Fibroblast of peridontal ligament (primary cell): ENCODE measurements around the gene ALDH2.
"Not testable (repeated sequence)": the region's sequence is repeated elsewhere in the genome, so short reads cannot be mapped to it uniquely, and the experiment has no call there.

Experiments
- DNase-seq: peaks from one replicate; pipeline ENCODE4 v3.0.0-alpha.2; 2010; ENCODE audit errors: extremely low read depth

Gene ALDH2

DNA sequence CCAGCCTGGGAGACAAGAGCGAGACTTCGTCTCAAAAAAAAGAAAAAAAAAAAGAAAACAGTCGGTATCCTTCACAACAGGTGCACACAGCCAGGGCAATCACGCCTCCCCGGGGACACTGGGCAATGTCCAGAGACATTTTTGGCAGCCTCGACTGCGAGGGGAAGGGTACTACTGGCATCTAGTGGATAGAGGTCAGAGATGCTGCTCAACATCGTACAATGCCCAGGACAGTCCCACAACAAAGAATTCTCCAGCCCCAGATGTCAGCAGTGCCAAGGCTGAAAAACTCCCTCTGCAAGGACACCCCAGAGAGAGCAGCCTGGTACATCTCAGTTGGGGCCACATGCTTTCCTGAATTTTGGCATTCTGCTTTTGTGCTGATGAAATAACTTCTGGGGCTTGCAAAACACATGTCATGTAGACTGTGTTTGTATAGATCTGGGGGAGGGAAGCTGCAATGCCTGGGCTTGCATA, 21.5 kb downstream of the ALDH2 start:
- peak; percentile 77 for DNase-seq

DNA sequence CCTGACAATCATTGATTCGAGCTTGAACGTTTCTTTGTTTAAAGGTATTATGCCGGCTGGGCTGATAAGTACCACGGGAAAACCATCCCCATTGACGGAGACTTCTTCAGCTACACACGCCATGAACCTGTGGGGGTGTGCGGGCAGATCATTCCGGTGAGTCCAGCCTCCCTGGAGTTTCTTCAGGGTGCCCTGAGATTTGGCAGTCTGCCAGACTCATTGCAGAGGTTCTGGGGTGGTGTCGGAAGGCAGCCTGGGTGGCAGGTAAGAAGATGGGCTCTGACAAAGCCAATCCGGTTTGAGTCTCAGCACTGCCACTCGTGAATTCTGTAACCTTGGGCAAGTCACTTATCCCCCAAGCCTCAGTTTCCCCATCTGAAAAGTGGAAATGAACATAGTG, 23.0 kb downstream of the ALDH2 start:
- no peak for DNase-seq

DNA sequence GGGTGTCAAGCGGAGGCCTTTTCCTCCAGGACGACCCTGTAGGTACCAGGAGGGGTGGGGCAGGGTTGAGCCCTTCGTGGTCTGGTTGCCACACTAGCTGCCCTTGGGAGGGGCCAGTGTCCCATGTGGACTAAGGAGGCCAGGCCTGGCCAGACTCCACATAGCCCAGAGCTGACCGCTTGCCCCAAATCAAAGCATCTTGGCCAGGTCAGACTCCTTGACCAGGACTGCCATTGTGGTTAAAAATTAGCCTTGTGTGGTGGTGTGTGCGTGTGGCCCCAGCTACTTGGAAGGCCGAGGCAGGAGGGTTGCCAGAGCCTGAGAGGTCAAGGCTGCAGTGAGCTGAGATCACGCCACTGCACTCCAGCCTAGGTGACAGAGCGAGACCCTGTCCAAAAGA, 24.8 kb downstream of the ALDH2 start:
- no peak for DNase-seq

DNA sequence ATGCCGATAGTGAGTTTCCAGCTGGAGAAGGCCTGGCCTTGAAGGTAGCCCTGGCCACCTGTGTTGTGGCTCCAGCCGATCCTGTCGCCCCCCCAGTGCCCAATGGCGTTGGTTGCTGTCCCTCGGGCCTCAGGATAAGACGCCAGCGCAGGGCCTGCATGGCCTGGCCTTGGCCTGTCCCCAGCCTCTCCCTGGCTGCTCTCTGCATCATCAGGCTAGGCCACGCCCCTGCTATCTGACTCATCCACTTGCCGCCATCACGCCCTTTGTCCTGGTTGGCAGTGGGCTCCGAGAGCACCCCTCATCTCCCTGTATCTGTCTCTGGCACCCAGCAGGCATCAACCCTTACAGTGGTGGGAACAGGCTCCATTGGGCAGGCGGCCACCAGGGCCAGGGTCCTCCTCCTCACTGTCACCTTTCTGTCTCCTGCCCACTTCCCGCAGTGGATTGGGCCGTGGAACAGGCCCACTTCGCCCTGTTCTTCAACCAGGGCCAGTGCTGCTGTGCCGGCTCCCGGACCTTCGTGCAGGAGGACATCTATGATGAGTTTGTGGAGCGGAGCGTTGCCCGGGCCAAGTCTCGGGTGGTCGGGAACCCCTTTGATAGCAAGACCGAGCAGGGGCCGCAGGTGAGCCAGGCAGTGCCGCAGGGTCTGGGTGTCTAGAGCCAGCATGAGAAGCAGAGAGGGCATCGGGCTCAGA, 25.6 kb downstream of the ALDH2 start:
- DNase-seq = peak; percentile 15

DNA sequence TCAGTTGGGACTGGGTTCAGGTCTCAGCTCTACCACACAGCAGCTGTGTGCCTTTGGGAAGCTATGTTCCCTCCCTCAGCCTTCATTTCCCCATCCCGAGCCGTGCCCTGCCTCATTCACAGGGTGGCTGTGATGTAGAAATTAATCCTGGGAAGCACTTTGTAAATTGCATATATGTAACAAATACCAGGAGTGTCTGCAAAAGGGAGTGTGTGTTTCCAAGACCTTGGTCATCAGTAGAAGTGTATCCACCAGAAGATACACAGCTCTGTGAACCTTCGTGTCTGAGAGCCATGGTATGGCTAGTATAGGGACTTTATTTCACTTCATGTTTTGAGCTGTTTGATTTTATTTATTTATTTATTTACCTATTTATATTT, 26.1 kb downstream of the ALDH2 start:
- no peak for DNase-seq

DNA sequence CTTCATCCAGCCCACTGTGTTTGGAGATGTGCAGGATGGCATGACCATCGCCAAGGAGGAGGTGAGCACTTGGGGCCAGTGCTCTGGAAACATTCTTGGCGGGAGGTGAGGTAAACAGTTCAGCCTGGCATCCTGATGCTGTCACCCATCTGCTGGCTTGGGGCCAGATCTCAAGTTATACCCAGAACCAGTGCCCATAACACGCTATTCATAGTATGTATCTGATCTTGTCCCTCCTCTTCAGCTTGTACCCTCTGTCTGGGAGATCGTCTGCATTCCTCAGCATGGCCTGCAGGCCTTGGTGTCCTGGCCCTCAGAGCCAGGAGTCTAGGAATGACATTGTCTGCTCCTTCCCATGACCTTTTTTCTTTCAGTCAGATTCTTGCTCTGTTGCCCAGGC, 31.4 kb downstream of the ALDH2 start:
- no peak for DNase-seq

DNA sequence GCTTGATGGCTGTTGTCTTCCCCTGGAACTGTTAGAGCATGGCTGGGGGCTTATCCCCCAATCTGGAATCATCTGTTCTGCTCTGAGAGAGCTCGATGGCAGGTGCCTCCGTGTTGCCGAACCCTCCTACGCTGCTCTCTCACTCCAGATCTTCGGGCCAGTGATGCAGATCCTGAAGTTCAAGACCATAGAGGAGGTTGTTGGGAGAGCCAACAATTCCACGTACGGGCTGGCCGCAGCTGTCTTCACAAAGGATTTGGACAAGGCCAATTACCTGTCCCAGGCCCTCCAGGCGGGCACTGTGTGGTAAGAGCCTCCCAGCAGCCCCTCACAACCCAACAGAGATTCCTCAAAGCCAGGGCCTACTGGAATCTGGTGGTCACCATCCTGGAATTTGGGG, 33.0 kb downstream of the ALDH2 start:
- no peak for DNase-seq

DNA sequence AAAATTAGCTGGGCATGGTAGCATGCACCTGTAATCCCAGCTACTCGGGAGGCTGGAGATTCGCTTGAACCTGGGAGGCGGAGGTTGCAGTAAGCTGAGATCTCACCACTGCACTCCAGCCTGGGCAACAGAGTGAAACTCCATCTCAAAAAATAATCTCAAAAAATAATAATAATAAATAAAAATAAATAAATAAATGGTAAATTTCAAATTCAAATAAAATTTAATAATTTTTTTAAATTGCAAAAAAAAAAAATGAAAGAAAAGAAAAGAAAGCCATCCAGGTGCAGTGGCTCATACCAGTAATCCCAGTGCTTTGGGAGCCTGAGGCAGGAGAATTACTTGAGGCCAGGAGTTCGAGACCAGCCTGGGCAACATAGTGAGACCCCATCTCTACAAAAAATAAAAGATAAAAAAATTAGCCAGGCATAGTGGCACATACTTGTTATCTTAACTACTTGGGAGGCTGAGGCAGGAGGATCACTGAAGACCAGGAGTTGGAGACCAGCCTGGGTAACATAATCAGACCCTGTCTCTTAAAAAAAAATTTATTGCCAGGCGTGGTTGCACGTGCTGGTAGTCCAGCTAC, 36.4 kb downstream of the ALDH2 start:
- DNase-seq = no peak

DNA sequence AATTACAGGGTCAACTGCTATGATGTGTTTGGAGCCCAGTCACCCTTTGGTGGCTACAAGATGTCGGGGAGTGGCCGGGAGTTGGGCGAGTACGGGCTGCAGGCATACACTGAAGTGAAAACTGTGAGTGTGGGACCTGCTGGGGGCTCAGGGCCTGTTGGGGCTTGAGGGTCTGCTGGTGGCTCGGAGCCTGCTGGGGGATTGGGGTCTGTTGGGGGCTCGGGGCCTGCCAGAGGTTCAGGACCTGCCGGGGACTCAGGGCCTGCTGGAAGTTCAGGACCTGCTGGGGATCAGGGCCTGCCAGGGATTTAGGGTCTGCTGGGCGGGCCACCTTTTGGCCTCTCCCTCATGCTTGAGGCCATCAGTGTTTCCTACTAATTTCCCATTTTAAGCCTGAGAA, 37.1 kb downstream of the ALDH2 start:
- DNase-seq = no peak

DNA sequence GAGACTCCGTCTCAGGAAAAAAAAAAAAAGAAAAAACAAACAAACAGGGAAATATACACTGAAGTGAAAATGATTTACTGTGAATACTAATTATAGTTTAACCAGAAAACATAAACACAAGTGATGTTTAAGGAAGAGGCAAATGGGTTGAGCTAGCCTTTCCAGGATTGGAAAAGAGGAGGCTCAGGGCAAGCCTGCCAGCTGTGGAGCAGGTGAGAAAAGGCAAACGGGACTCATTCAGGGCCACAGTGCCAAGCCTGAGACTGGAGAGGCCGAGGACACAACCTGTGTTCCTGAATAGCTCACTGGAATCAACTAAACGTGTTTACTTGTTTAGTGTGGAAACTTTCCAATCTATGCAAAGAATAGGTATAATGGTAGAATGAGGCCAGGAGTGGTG, 39.6 kb downstream of the ALDH2 start:
- DNase-seq = no peak

DNA sequence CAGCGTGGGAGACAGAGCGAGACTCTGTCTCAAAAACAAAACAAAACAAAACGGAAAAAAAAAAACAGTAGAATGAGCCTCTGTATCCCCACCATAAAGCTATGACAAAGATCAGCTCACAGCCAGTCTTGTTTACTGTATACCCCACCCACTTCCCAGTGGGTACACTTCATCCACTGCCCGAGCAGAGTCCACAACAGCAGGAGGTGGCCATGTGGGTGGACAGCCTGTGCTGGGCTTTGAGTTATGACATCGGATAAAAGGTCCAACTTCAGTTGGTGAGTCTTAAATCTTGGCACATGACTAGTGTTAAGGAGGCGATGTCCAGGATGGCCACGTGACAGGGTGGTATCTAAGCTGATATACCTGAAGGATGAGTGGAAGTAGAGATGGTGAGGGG, 40.5 kb downstream of the ALDH2 start:
- DNase-seq = no peak

DNA sequence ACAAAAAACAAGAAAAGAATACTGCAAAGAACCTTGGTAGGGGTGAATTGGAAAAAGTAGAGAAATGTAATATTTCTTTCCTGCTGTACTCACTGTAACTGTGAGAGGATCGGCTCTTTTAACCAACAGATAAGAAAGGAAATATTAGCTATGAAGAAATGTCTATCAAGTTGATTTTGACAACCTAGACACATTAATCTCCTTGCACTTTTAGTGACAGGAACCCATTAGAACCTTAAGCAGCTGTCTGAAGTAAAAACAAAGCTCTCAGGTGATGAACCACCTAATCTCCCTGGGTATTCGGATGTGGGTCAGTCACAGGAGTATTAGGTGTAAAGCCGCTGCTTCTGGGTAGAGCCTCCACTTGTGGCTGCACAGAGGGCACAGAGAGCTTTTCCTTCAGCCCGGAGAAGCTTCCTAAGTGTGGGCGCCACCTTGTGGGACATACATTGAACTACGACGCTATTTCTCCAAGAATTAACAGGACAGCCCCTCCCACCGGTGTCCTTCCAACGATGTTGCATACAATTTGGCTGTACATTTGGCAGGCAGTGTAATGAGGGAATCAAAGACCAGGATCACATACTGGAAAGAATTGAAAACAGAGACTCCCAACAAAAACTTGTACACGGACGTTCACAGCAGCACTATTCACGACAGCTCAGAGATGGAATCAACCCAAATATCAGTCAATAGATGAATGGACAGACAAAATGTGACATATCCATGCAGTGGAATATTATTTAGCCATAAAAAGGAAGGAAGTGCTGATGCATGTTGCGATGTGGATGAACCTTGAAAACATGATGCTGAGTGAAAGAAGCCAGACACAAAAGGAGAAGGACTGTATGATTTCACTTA, 46.4 kb downstream of the ALDH2 start:
- DNase-seq = peak; percentile 87

DNA sequence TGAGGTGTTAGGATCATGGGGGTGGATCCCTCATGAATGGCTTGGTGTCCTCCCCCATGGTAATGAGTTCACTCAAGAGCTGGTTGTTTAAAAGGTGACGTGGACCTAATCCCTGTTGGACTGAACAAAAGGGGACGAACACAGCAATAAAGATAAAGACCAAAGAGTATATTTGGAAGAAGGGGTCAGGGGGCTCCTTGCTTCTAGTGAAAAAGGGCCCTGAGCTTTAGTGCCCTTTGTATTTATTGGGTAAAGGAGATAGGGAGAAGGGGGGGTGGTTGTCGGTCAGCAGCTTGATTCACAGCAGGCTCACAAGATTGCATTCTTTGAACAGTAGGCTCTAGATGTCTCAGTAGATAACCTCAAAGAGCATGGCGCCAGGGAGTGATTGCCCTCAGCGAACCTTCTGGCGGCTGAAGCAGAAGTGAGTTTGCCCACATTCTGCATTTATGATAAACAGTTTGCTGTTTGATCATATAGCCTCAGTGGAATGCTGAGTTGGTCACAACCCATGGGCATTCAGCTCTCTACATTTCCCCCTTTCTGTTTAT, 49.4 kb downstream of the ALDH2 start:
- no peak for DNase-seq

DNA sequence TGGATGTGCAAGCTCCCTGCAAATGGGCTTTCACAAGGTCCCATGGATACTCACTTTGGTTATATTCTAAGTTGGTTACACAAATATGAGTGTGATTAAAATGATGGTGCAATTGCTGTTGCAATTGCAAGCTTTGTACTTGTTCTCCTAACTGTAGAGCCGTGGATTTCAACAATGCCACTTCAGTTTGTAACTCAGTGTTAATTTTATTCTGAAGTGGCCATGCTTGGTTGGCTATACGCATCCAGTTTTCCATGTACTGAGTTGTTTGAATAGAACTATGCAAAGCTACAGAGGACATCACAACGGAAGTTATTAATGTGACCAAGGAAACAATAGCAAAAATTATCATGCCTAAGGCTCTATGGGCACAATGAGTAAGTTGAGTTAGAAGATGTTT, 50.2 kb downstream of the ALDH2 start:
- DNase-seq = not testable (repeated sequence)

DNA sequence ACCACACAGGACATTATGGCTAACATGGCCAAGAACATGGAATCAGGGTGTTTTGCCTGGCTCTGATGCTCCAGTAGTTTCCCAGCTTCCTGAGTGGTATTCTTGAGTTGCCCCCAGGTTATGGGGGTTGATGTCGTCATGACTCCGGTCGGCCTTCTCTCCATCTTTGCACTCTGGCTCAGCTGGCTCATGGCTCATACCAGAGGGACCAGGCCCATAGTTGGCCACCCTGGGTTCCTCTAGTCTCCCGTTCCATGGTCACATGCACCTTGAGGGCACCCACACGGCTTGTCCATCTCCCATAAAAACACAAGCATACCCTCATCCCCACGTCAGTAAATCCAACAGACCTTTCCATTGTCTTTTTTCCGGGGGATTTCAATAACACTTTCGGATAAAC, 51.6 kb downstream of the ALDH2 start:
- no peak for DNase-seq

DNA sequence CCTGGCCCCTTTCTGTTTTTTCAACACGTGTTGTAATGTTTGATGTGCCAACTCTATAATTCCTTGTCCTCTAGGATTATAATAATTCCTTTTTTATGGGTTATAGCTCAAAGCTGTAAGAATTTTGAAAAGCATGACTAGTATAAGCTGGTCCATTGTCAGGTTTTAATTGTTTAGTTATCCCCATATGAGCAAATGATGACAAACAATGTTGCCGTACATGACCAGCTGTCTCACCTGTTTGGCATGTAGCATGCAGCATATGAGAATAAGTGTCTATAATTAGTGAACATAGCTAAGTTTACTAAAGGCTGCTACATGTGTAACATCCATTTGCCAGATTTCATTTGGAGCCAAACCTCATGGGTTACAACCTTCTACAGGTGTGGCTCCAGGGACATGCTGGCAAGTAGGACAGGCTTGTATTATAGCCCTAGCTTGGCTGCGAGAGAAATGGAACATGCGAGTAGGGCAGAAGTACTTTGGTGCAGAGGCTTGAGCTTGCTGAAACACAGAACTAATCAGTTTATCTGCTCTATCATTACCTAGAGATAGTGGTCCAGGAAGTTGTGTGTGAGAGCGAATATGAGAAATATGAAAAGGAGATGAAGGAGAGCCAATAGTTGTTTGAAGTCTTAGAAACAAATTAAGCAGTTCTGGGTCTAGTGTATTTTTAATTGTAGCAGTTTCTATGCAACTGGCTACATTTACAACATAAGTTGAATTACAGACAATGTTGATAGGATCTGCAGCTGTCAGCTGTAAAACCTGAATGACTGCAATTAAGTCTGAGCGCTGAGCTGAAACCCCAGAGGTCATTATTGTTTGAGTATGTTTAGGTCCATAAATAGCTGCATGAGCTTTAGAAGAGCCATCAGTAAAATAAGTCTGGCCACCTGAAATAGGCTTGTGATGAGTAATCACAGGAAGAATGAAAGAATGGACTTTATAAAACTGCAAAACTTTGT, 52.7 kb downstream of the ALDH2 start:
- no peak for DNase-seq

DNA sequence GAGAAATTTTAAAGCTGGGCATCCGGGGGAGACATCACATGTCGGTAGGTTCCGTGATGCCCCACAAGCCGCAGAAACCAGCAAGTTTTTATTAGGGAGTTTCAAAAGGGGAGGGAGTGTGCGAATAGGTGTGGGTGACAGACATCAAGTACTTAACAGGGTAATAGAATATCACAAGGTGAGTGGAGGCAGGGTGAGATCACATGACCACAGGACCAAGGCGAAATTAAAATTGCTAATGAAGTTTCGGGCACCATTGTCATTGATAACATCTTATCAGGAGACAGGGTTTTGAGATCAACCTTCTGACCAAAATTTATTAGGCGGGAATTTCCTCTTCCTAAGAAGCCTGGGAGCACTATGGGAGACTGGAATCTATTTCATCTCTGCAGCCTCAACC, 54.1 kb downstream of the ALDH2 start:
- not testable (repeated sequence) for DNase-seq

DNA sequence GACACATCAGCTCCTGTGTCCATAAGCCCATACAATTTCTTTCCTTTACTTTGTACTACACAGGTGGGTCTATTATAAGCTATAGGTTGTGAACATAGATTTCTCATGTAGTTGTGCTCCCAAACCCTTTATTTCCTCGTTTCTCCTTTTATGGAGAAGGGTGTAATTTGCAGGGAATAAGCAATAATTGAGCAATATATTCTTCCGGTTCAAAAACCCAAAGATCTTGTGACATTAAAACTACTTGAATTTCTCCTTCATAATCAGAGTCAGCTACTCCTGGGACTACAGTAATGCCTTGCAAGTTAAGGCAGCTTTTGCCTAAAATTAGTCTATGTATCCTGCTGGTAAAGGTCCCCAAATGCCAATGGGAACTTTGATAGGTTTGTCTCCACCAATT, 56.2 kb downstream of the ALDH2 start:
- DNase-seq = no peak

DNA sequence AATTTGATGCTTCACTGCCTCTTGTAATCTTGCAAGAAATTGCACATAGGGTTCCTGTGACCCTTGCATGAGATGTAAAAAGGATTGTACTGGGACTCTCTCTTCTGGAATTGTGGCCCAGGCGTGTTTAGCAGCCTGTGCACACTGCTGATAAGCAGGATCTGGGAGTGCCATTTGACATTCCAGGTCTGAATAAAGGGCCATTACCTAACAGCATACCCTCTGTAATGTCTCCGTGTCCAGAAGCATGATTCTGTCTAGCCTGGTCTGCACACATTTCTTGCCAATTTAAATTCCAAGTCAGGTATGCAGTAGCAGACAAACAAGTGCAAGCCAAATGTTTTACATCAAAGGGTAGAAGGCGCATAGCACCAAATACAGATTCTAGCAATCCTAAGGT, 57.2 kb downstream of the ALDH2 start:
- DNase-seq = no peak

DNA sequence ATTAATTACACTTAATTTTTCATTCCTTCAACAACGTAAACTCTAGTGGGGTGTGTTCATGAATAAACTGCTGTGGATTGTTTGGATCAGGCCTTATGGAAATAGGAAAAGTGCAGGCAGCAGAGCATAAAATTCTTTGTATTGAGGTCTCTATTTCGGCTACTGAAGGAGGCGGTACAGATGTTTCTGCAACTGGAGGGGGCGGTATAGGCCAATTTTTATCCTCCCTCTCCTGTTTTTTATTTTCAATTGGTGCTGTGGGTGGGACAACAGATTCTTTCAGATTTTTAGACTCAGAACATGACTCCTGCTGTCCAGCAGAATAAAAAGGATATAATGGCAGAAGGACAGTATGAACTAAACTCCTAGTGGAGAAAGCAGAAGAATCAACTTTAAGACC, 57.6 kb downstream of the ALDH2 start:
- DNase-seq = peak; percentile 17

DNA sequence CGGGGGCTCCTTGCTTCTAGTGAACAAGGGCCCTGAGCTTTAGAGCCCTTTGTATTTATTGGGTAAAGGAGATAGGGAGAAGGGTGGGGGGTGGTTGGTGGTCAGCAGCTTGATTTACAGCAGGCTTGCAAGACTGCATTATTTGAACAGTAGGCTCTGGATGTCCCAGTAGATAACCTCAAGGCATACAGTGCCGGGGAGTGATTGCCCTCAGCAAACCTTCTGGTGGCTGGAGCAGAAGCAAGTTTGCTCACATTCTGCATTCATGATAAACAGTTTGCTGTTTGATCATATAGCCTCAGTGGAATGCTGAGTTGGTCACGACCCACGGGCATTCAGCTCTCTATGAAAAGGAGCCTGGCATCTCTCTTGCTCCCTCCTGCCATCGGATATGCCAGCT, 58.8 kb downstream of the ALDH2 start:
- DNase-seq = no peak
